NCI-H226 (cell line): Measurements from ENCODE around the gene CDK16.

Experiments used
- DNase-seq: peaks from one replicate; pipeline ENCODE4 v3.0.0-alpha.2; 2015

The CDK16 gene

DNA sequence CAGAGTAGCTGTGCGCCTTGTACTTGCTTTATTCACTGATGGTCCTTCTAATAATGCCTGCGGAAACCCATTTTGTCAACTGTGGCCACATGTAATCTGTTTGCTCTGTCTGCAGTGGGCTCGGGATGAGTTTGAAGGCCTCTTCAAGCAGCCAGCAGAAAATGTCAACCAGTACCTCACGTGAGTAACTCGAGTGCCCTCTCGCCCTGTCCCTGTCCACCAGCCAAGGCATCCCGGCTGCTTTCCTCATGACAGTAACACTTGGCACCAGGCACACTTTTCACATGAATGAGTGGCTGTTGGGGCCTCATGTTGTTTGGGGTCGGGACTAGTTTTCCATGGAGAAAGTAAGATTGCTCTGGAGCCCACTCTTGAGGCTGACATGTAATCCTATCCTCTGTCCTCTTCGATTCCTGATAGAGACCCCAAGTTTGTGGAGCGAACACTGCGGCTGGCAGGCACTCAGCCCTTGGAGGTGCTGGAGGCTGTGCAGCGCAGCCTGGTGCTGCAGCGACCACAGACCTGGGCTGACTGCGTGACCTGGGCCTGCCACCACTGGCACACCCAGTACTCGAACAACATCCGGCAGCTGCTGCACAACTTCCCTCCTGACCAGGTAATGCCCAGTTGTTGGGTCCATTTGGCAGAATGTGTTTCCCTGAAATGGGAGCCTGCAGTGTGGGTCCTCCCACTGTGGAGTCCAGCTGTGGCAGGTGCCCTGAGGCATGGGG lies 8.8 kb upstream of the CDK16 start:
- no peak for DNase-seq

GRCh38 chrX:47210661-47211425 lies 7.6 kb upstream of the CDK16 start:
- DNase-seq = no peak

DNA sequence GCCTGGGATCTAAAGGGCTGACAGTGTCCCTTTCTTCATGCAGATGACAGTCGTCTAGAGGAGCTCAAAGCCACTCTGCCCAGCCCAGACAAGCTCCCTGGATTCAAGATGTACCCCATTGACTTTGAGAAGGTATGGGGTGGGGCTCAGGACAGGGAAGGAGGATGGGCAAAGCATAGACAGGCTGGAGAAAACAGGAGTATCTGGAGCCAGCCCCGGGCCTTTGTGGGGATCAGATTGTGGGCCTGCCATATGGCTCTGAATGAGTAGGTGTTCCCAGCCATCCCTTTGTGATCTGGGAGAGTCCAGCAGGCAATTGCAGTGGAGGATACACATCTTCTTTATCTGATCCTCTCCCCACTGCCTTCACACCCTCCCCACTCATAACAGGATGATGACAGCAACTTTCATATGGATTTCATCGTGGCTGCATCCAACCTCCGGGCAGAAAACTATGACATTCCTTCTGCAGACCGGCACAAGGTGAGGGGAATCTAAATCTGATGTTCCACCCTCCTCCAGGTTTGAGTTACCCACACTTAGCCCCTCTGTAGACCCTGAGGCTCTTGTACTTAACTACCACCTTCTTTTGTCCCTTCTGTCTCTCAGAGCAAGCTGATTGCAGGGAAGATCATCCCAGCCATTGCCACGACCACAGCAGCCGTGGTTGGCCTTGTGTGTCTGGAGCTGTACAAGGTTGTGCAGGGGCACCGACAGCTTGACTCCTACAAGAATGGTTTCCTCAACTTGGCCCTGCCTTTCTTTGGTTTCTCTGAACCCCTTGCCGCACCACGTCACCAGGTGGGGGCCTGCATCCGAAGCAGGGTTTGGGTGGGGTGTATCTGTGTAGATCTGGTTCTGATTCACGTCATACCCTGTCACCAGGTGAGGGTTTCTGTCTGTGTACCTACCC lies 5.8 kb upstream of the CDK16 start:
- no peak for DNase-seq

GRCh38 chrX:47214435-47215077 lies 3.9 kb upstream of the CDK16 start:
- no peak for DNase-seq

DNA sequence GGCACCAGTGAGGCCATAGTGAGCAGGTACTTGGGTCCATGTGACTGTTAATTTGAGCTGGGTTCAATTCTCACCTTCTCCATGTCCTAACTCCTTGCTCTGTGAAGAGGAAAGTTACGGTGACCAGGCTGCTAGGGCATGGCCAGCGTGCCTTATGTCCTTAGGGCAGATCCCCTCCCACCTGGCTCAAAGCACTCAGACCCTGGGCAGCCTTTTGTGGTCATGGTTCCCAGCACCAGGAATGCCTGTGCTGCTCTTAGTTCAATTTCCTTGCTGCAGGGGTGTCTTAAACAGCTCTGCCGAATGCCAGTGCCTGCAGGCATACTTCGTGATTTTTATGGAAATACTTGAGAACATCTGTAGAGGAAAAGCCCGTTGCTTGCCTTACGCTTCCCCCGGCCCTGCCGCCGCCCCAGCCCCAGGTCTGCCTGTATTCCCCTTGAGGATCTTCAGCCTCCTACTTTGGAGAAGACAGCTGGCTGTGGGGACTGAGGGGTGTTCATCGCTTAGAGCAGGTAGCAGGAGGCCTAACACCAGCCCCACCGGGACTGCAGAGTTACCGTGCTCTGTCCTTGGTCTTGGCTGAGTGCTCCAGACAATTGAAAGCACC lies 3.1 kb upstream of the CDK16 start:
- DNase-seq = no peak

DNA sequence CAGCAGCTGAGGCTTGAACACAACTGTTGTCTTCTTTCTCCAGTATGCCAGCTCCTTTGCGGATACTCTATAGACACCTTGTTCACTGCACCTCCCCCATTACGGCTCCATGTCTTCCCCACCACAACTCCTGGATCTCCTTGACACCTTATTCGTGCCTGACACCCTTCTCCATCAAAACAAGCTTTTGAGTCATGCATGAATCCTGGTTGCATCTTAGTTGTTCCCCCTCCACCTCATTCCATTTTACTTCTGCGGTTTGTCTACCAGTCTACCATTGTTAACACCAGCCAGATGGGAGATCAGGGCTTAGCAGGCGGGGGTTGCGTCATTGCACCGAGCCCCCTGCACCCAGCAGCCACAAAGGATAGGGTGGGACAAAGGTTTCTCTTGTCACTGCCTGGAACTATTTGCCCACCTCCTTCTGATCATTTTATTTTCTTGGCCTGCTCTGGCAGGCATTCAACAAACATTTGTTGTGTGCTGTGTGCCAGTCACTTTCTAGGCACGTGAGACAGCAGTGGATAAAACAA lies 2.0 kb upstream of the CDK16 start:
- DNase-seq = no peak

- DNase-seq = peak; percentile 71
Observed at GRCh38 chrX:47217121-47217851, 1.2 kb upstream of the CDK16 start.

GRCh38 chrX:47217852-47218279 lies 615 bp upstream of the CDK16 start:
- DNase-seq = peak; percentile 90

- DNase-seq = peak; percentile 12
Observed at GRCh38 chrX:47218920-47219815, 687 bp downstream of the CDK16 start.

GRCh38 chrX:47221756-47222155 lies 3.3 kb downstream of the CDK16 start:
- no peak for DNase-seq

DNA sequence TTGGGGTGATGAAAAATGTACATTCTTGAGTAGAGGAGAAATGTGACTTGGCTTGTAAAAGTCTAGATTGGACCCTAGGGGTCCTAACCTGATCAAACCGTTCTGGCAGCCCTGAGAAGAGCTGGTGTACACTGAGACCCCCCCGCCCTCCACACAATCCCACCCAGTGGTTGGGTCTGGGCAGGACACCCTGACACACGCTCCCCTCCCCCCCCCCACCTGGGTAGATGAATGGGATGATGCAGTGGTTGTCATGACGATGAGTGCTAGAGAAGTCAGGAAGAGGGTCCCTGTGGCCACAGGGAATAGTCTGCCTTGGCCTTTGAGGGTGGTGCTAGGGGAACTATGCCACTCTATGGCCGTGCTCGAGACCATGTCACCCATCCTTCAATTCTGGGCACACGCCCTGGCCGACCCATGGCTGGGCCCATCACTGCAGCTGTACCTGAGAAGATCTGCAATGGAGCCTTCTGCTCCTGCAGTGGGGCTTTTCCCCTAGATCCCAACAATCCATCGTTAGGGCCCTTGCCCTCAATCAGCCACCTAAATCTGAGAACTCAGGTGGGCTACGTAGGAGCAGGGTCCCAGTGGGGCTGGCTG lies 4.4 kb downstream of the CDK16 start:
- no peak for DNase-seq

DNA sequence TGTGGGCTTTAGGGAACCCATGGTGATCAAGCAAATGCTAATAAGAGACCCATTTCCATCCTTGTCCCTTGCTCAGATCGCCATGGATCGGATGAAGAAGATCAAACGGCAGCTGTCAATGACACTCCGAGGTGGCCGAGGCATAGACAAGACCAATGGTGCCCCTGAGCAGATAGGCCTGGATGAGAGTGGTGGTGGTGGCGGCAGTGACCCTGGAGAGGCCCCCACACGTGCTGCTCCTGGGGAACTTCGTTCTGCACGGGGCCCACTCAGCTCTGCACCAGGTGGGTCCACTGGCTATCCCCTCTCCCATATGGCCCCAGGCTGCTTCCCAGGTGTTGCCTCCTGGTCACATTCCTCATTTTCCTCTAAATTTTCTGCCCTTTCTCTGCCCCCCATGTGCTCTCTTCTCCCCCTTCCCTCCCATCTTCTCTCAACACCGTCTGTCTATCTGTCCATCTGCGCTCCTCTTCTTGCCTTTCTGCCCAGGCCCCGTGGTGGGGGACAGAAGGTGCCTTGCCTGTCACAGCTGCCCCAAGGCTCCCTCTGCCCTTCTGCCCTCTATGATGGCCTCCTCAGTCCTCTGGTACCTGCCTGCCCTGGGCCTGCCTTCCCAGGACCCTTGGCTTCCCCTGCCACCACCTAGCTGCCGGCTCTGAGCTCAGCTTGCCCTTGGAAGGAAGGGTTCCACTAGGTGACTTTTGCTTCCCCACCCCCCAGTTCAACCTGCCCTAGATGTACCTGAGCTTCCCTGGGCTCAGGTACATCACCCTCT lies 5.2 kb downstream of the CDK16 start:
- no peak for DNase-seq

GRCh38 chrX:47224266-47224895 lies 5.9 kb downstream of the CDK16 start:
- no peak for DNase-seq

GRCh38 chrX:47224896-47225290 lies 6.4 kb downstream of the CDK16 start:
- DNase-seq = no peak

- no peak for DNase-seq
Observed at GRCh38 chrX:47226071-47226470, 7.6 kb downstream of the CDK16 start.

DNA sequence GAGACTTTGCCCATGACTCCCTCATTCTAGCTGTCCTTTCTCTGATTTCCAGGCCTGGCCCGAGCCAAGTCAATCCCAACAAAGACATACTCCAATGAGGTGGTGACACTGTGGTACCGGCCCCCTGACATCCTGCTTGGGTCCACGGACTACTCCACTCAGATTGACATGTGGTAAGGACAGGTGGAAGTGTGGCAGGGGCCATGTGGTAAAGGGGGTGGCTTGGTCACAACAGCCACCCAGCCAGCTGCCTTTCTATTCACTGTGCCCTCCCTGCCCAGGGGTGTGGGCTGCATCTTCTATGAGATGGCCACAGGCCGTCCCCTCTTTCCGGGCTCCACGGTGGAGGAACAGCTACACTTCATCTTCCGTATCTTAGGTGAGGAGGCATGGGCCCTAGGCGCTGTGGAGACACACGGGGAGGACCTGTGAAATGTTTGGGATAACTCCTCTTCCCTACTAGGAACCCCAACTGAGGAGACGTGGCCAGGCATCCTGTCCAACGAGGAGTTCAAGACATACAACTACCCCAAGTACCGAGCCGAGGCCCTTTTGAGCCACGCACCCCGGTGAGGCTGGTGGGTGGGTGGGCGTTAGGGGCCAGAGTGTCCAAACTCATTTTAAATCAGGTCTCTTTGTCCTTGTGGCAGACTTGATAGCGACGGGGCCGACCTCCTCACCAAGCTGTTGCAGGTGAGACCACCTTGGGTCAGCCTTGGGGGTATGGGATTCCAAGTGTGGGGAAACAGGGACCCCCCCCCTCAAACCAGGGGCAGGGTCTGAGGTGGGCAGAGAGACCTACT lies 8.3 kb downstream of the CDK16 start:
- no peak for DNase-seq

DNA sequence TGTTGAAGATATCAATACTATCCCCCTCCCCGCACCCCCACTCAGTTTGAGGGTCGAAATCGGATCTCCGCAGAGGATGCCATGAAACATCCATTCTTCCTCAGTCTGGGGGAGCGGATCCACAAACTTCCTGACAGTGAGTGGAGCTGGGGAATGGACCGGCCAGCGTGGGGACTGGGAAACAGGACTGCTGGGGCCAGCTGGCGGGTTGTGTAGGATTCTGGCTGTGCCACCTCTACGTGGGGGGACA lies 8.8 kb downstream of the CDK16 start:
- DNase-seq = no peak
